Measurements from ENCODE around the gene ENTPD8. TPM values are rescaled to one million over a fixed set of nuclear protein-coding genes. Genes with fewer than 3 reads are reported as not detected.
A peak's percentile ranks its signal among the peaks of the same experiment; 100 is the strongest.

ENTPD8 gene
- total and polyA plus RNA-seq, 2 of the 13 experiments (the other 11 are each of a cell fraction or from before 2014, with no cell fraction given): 0.26 to 0.44 TPM

GRCh38 chr9:137459601-137460362, 18.6 kb upstream of the ENTPD8 start (continued):
- no peak for TF ChIP-seq ZSCAN20 (CRISPR knock-in tag; IDR thresholded peaks at IDR 0.05; ENCODE audit: borderline replicate concordance)
- 0 out of 2 replicates have a peak, but pooled peaks have one; percentile 7 for TF ChIP-seq ZFP37 (CRISPR knock-in tag; IDR thresholded peaks at IDR 0.05; ENCODE audit: borderline replicate concordance)
- no peak for TF ChIP-seq ZFP36 (IDR thresholded peaks at IDR 0.05; ENCODE audit: borderline replicate concordance, low read depth, low read length, partially characterized antibody)
- no peak for TF ChIP-seq ZNF644 (CRISPR knock-in tag; IDR thresholded peaks at IDR 0.05; ENCODE audit: low read depth)
- no peak for TF ChIP-seq ZNF354B (CRISPR knock-in tag; IDR thresholded peaks at IDR 0.05)
- 0 out of 2 replicates have a peak, but pooled peaks have one; percentile 8 for TF ChIP-seq TFDP1 (CRISPR knock-in tag; IDR thresholded peaks at IDR 0.05; ENCODE audit: borderline replicate concordance)
- TF ChIP-seq KIAA2018 (CRISPR knock-in tag; IDR thresholded peaks at IDR 0.05; ENCODE audit: borderline replicate concordance): no peak
- no peak for TF ChIP-seq CCAR2 (optimal IDR thresholded peaks at IDR 0.05; ENCODE audit: low read depth, low read length)
- no peak for TF ChIP-seq YEATS4 (CRISPR knock-in tag; IDR thresholded peaks at IDR 0.05; ENCODE audit: borderline replicate concordance)
- no peak for TF ChIP-seq TERF1 (CRISPR knock-in tag; IDR thresholded peaks at IDR 0.05)
- no peak for TF ChIP-seq EZH2 (conservative IDR thresholded peaks at IDR 0.05; ENCODE audit: low read depth, low read length)
- no peak for TF ChIP-seq SSRP1 (CRISPR knock-in tag; IDR thresholded peaks at IDR 0.05)
- no peak for TF ChIP-seq PAF1 (CRISPR knock-in tag; IDR thresholded peaks at IDR 0.05)
- TF ChIP-seq HIVEP1 (CRISPR knock-in tag; IDR thresholded peaks at IDR 0.05): peak; percentile 38; the same call in 1 of the 2 replicates
- TF ChIP-seq ZNF263 (CRISPR knock-in tag; IDR thresholded peaks at IDR 0.05): no peak
- TF ChIP-seq ZNF292 (CRISPR knock-in tag; IDR thresholded peaks at IDR 0.05; ENCODE audit: borderline replicate concordance, low read depth): no peak
- TF ChIP-seq SRSF4 (IDR thresholded peaks at IDR 0.05; ENCODE audit: low read depth, low read length, poor library complexity, severe bottlenecking): no peak
